Stimulated activated CD4-positive, alpha-beta T cell treated with anti-CD3 and anti-CD28 coated beads, Interleukin-1b, Interleukin-23, amount 100 ng/mL, for 24 hours (primary cell): ENCODE measurements around the gene SMAGP.
"Not testable (repeated sequence)": the region's sequence is repeated elsewhere in the genome, so short reads cannot be mapped to it uniquely, and the experiment has no call there.

Experiments used
- DNase-seq, 4 experiments: peaks; one replicate each; pipeline ENCODE4 v3.0.0-alpha.2; 2020; ENCODE audit warnings: low read depth in 4 of 4, low spot score in 1 of 4

The SMAGP gene, protein sequence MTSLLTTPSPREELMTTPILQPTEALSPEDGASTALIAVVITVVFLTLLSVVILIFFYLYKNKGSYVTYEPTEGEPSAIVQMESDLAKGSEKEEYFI

GRCh38 chr12:51270067-51270950 is at the start of gene SMAGP:
TSS of gene SMAGP (minus strand) at chr12:51270415. CDS start at chr12:51269278, 1,137 bp downstream.
- DNase-seq = peak in 1 of 4 experiments; percentile 34

GRCh38 chr12:51318846-51319599 is 48.8 kb upstream of the SMAGP start:
- no peak for DNase-seq

- DNase-seq = not testable (repeated sequence)
Observed at GRCh38 chr12:51318057-51318806, 48.0 kb upstream of the SMAGP start.

DNA sequence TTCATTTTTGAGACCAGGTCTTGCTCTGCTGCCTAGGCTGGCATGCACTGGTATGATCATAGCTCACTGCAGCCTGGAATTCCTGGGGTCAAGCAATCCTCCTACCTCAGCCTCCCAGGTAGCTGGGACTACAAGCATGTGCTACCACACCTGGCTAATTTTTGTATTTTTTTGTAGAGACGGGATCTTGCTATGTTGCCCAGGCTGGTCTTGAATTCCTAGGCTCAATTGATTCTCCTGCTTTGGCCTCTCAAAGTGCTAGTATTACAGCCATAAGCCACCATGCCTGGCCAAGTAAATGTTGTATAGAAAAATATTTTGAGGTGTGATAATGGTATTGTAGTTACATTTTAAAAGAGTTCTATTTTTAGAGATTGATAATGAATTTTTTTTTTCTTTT is 41.2 kb upstream of the SMAGP start:
- DNase-seq = no peak

DNA sequence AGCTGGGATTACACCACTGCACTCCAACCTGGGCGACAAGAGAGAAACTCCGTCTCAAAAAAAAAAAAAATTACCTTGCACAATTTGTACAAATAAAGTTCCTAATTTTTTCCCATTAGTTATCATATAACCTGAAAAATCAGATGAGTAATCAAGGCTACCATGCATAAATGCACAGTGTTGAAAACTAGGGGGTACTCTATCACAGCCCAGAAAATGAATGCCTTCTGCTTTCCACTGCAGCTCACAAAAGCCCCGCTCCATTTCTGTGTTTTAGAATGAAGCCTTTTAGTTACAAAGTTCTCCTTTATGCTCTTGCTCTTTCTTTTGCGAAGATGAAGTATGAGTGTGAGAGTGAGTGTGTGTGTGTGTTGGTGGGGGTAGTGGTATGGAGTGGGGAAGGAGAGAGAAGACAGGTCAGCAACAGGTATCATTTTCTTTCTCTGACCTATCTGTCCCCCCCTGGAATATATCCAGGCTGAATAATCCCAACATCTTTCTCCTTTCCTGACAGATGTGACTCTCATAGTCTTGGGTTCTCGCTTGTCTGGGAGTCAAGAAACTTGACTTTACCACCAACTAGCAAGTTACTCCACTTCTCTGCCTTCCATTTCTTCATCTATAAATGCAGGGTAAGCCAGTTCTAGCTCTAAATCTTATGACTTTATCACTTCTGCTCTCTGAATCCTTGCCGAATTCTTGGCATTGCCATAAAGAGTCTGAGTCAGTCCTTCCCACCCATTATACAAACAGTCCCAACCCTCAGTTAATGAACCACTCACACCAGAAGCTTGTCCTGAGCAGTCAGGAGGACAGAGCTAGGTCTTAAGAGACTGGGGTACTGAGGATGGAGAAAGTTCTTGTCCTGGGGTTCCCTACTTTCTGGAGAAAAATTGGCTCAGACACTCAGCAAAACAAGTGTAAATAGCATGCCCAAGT is 37.7 kb upstream of the SMAGP start:
- no peak for DNase-seq

DNA sequence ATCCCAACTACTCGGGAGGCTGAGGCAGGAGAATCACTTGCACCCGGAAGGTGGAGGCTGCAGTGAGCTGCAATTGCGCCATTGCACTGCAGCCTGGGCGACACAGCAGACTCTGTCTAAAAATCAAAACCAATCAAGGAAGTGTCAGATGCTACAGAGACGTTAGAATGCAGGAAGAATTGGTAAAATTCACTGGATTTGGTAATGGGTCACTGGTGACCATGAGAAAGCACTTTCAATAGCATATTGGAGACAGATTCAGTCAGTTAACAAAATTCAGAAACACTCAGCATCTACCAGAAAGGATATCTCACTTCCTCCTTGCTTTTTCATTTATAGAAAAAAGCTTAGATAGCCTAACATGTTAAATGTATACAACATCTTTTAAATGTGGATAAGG is 36.3 kb upstream of the SMAGP start:
- no peak for DNase-seq

- not testable (repeated sequence) for DNase-seq
Observed at GRCh38 chr12:51300768-51301167, 30.6 kb upstream of the SMAGP start.

- DNase-seq = no peak
Observed at GRCh38 chr12:51295651-51296050, 25.4 kb upstream of the SMAGP start.

DNA sequence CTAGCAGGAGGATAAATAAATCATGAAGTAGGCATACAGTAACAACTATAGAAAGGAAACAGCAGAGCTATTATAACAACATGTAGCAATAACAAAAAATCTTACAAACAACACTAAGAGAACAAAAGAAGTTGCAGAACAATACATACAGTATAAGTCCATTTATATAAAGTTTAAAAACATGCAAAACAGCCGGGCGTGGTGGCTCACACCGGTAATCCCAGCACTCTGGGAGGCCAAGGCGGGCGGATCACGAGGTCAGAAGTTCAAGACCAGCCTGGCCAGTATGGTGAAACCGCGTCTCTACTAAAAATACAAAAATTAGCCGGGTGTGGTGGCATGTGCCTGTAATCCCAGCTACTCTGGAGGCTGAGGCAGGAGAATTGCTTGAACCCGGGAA is 23.9 kb upstream of the SMAGP start:
- DNase-seq = not testable (repeated sequence)

DNA sequence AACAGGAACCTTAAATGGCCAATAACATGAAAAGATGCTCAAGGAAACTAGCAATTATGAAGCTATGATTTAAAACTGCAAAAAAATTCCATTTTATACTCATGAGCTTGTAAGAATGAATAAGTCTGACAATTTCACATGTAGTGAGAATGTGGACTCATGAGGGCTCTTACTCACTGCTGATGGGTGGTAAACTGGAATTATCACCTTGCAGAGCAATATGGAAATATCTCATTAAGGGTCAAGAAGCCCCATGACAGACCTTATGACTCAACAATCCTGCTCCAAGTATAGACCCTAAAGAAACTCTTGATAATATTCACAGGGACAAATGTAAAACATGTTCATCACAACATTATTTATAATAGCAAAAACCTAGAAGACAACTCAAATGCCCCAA is 23.5 kb upstream of the SMAGP start:
- no peak for DNase-seq

- DNase-seq = not testable (repeated sequence)
Observed at GRCh38 chr12:51291603-51292513, 21.6 kb upstream of the SMAGP start.

DNA sequence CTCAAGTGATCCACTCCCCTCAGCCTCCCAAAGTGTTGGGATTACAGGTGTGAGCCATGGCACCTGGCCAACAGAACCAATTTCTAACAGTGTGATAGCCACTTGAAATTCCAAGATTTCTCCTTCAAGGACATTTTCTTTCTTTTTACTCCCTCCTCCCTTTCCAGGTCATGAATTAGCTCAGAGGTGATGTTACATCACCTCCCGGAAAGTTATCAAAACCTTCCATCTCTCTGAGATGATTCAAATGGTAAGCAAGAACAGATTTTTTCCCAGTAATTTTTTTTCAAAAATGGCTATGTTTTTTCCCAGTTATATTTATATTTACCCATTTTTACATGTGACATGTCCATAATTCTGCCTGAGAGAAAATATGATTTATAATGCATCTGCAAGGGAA is 15.6 kb upstream of the SMAGP start:
- DNase-seq = no peak

DNA sequence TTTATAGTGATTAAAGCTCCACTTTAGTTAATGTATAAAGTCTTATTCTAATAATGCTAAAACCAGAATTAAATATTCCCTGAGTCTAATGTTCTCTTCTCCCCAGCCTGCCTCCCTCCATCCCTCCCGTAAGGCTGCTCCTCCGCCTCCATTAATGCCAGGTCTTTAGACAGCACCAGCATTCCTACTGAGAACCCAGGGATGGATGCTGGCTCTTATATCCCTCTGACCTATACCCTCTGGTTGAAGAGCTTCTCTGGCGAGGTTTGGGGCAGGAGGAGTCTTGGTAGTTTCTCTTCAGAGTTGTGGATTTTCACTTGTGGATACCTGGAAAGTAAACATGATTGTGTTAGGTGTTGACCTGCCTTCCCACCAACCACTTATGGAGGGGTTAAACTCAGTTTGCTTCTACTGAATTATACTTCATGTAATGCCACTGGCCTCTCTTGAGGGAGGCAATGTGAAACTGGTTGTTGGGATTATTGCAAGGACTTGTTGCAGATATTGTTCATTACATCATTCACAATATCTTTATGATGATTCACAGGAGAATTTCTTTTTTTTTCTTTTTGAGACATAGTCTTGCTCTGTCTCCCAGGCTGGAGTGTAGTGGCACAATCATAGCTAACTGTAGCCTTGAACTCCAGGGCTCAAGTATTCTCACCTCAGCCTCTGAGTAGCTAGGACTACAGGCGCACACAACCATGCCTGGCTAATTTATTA is 11.1 kb upstream of the SMAGP start:
- no peak for DNase-seq

GRCh38 chr12:51275088-51275487 is 4.9 kb upstream of the SMAGP start:
- DNase-seq = no peak

- not testable (repeated sequence) for DNase-seq
Observed at GRCh38 chr12:51272810-51273209, 2.6 kb upstream of the SMAGP start.

- no peak for DNase-seq
Observed at GRCh38 chr12:51270951-51271518, 820 bp upstream of the SMAGP start.

GRCh38 chr12:51269174-51270066 is 795 bp downstream of the SMAGP start:
- peak in 2 of 4 experiments; percentile 28 to 49 for DNase-seq
